SK-N-SH treated with all-trans-retinoic acid at 6 μM for 48 hours (cell line): ENCODE data around the gene CNST.

Source experiments
- ARNTL ChIP-seq: fragments of 450-650 bp; formaldehyde crosslinking; IDR thresholded peaks from 2 replicates; pipeline ENCODE4 v1.5.0; 2020; ENCODE audit warnings: low read depth, mild to moderate bottlenecking, moderate library complexity, borderline replicate concordance
- CSDC2 ChIP-seq: fragments of 250-450 bp; sonication (Bioruptor Pico); IDR thresholded peaks from 2 replicates; pipeline ENCODE4 v1.5.0; 2020; ENCODE audit warnings: mild to moderate bottlenecking, moderate library complexity
- ESRRG ChIP-seq: fragments of 250-450 bp; sonication (Bioruptor Pico); IDR thresholded peaks from 2 replicates; pipeline ENCODE4 v1.6.1; 2021; ENCODE audit warnings: mild to moderate bottlenecking
- GLIS3 ChIP-seq: fragments of 250-450 bp; sonication (Bioruptor Pico); IDR thresholded peaks from 2 replicates; pipeline ENCODE4 v1.5.0; 2020; ENCODE audit warnings: mild to moderate bottlenecking, moderate library complexity
- OSR1 ChIP-seq: fragments of 250-450 bp; sonication (Bioruptor Pico); IDR thresholded peaks from 2 replicates; pipeline ENCODE4 v1.8.0; 2022; ENCODE audit warnings: moderate library complexity, mild to moderate bottlenecking, inconsistent platforms
- PATZ1 ChIP-seq: fragments of 250-450 bp; sonication (Bioruptor Pico); IDR thresholded peaks from 2 replicates; pipeline ENCODE4 v1.8.0; 2020; ENCODE audit warnings: mild to moderate bottlenecking, moderate library complexity, borderline replicate concordance
- TCF4 ChIP-seq: fragments of 250-450 bp; sonication (Bioruptor Pico); IDR thresholded peaks from 2 replicates; pipeline ENCODE4 v1.8.0; 2021; ENCODE audit warnings: mild to moderate bottlenecking, moderate library complexity, borderline replicate concordance
- TSHZ2 ChIP-seq: fragments of 250-450 bp; sonication (Bioruptor Pico); IDR thresholded peaks from 2 replicates; pipeline ENCODE4 v1.5.0; 2020; ENCODE audit warnings: mild to moderate bottlenecking, moderate library complexity
- ZFP30 ChIP-seq: fragments of 450-650 bp; formaldehyde crosslinking; IDR thresholded peaks from 2 replicates; pipeline ENCODE4 v1.5.0; 2022; ENCODE audit warnings: mild to moderate bottlenecking, moderate library complexity
- TF ChIP-seq, protein P1 (sequence below): fragments of 250-450 bp; sonication (Bioruptor Pico); IDR thresholded peaks from 2 replicates; pipeline ENCODE4 v1.5.1; 2020; ENCODE audit warnings: low read depth, mild to moderate bottlenecking, moderate library complexity

DNA sequence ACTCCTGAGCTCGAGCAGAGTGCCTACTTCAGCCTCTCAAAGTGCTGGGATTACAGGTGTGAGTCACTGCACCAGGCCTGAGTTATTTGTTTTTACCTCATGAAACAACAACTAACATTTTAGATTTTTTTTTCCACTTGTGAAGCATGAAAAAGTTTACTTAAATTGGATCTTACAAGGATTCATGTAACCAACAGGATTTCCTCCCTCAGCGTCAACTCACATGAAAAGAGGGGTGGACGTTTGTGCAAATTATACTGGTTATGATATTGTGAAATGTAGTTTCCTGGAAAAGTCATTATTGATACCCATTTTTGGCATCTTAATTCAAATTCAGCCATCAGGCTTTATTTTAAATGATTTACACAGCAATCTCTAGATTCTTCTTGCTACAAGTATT lies 6.5 kb downstream of the CNST start:
- no peak for TF ChIP-seq TCF4 (CRISPR knock-in tag)
- no peak for TF ChIP-seq ESRRG (CRISPR knock-in tag)
- no peak for TF ChIP-seq CSDC2 (CRISPR knock-in tag)
- no peak for TF ChIP-seq ARNTL (CRISPR knock-in tag)
- no peak for TF ChIP-seq ZFP30 (CRISPR knock-in tag)
- TF ChIP-seq PATZ1 (CRISPR knock-in tag) = no peak
- TF ChIP-seq OSR1 = no peak
- no peak for TF ChIP-seq TSHZ2 (CRISPR knock-in tag)
- TF ChIP-seq, protein P1, sequence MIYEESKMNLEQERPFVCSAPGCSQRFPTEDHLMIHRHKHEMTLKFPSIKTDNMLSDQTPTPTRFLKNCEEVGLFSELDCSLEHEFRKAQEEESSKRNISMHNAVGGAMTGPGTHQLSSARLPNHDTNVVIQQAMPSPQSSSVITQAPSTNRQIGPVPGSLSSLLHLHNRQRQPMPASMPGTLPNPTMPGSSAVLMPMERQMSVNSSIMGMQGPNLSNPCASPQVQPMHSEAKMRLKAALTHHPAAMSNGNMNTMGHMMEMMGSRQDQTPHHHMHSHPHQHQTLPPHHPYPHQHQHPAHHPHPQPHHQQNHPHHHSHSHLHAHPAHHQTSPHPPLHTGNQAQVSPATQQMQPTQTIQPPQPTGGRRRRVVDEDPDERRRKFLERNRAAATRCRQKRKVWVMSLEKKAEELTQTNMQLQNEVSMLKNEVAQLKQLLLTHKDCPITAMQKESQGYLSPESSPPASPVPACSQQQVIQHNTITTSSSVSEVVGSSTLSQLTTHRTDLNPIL (CRISPR knock-in tag) = no peak
- no peak for TF ChIP-seq GLIS3
